ENCODE data around the gene STUM.

DNA sequence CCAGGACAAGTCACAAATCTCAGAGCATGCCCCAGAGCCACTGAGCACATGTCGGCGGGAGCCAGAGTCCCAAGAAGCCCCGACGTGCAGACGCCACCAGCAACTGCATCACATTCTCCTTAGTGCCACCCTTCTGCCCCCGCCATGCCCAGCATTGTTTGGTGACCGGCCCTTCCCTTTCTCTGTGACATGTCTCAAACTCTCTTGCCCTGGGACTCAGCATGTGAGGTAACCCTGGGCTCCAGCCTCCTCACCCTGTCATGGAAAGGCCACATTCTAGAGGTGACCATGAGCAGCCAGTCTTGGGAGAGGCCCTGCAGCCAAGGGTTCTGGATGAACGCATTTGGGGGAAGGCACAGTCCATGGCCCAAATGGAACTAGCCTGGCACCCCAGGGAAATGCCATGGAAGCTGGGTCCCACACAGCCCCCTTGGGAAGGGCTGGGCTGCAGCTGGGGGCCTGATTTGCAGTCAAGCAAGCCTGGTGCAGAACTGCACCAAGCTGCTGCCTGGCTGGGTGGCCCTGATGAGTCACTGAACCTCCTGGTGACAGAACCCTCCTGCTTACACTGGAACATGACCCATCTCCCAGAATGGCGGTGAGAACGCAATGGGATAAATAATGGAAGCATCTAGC is 96.1 kb downstream of the STUM start:
- TF ChIP-seq, protein P1, sequence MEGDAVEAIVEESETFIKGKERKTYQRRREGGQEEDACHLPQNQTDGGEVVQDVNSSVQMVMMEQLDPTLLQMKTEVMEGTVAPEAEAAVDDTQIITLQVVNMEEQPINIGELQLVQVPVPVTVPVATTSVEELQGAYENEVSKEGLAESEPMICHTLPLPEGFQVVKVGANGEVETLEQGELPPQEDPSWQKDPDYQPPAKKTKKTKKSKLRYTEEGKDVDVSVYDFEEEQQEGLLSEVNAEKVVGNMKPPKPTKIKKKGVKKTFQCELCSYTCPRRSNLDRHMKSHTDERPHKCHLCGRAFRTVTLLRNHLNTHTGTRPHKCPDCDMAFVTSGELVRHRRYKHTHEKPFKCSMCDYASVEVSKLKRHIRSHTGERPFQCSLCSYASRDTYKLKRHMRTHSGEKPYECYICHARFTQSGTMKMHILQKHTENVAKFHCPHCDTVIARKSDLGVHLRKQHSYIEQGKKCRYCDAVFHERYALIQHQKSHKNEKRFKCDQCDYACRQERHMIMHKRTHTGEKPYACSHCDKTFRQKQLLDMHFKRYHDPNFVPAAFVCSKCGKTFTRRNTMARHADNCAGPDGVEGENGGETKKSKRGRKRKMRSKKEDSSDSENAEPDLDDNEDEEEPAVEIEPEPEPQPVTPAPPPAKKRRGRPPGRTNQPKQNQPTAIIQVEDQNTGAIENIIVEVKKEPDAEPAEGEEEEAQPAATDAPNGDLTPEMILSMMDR (IDR thresholded peaks at IDR 0.05; ENCODE audit: low read depth, low read length): no peak
- no peak for TF ChIP-seq EZH2phosphoT487 (IDR thresholded peaks at IDR 0.05; ENCODE audit: low read depth)

Measured in OCI-LY3 (cell line).